Effector memory CD8-positive, alpha-beta T cell (primary cell): ENCODE data around the gene AGR2.

ENCODE experiments used
- ATAC-seq: fragments of 150-1000 bp; cut with Tn5 transposase; replicated peaks from 2 replicates; pipeline ENCODE4 v1.10.0; 2021; ENCODE audit warnings: mild to moderate bottlenecking, moderate library complexity
- DNase-seq, 3 experiments: peaks; one replicate each; pipeline ENCODE4 v3.0.0; 2021
- H3K27ac Mint-ChIP-seq, 2 donors: one replicate each; pipeline ENCODE4 v1.8.0; 2022; ENCODE audit warnings: mild to moderate bottlenecking in 2 of 2, mixed read lengths in 2 of 2, moderate library complexity in 2 of 2
- H3K27me3 Mint-ChIP-seq, 2 donors: one replicate each; pipeline ENCODE4 v1.8.0; 2022; ENCODE audit warnings: mixed read lengths in 2 of 2
- H3K36me3 Mint-ChIP-seq: one replicate; pipeline ENCODE4 v1.8.0; 2022; ENCODE audit warnings: mild to moderate bottlenecking, moderate library complexity, mixed read lengths; ENCODE audit not compliant: insufficient read depth
- H3K4me1 Mint-ChIP-seq, 2 donors: one replicate each; pipeline ENCODE4 v1.8.0; 2022; ENCODE audit warnings: low read depth in 2 of 2, mixed read lengths in 2 of 2
- H3K4me3 Mint-ChIP-seq, 2 donors: one replicate each; pipeline ENCODE4 v1.8.0; 2022; ENCODE audit warnings: mild to moderate bottlenecking in 2 of 2, mixed read lengths in 2 of 2, moderate library complexity in 2 of 2
- H3K9me3 Mint-ChIP-seq, 2 donors: one replicate each; pipeline ENCODE4 v1.8.0; 2022; ENCODE audit warnings: mixed read lengths in 2 of 2

Gene AGR2

GRCh38 chr7:16836481-16836880 is 31.7 kb upstream of the AGR2 start:
- Mint-ChIP-seq H3K9me3 (no peaks in the 10 kb centered on the region), H3K4me1 (no peaks in the 10 kb centered on the region)
- ATAC-seq, result no peak

DNA sequence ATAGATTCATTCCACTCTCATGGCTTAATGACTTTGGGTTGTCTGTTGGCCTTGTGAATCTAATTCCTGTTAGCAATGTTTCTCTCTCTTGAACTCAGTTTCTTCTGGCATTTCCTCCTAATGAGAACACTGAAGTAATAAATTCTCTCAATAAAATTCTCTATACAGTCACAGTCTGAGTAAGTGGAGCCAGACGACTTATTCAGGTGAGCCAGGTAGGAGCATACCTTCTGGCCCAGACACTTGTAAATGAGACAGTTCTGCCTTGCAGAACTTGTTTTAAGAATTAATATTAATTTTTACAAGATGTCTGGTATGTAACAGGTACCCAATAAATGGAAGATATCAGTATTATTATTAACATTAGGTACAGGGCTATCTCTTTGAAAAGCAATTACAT is 28.6 kb upstream of the AGR2 start:
- no peak for ATAC-seq
- no peak for DNase-seq
- peaks cover 6 to 8% of the 10 kb centered on the region in 2 donors for H3K27me3 Mint-ChIP-seq
- H3K27ac Mint-ChIP-seq, result no peak overlapping the region
- no peaks in the 10 kb centered on the region for H3K4me1 Mint-ChIP-seq
- no peaks in the 10 kb centered on the region for H3K36me3 Mint-ChIP-seq
- H3K4me3 Mint-ChIP-seq, result no peak overlapping the region
- H3K9me3 Mint-ChIP-seq, result no peaks in the 10 kb centered on the region

More at GRCh38 chr7:16836481-16836880, 31.7 kb upstream of the AGR2 start:
- DNase-seq, result no peak
- no peaks in the 10 kb centered on the region for H3K36me3 Mint-ChIP-seq
- peaks cover 0 to 8% of the 10 kb centered on the region in 2 donors for H3K27me3 Mint-ChIP-seq
- H3K27ac Mint-ChIP-seq, result no peak overlapping the region
- no peak overlapping the region for H3K4me3 Mint-ChIP-seq

- Mint-ChIP-seq H3K27ac (no peak overlapping the region), H3K9me3 (peaks cover 0 to 3% of the 10 kb centered on the region in 2 donors), H3K4me1 (no peaks in the 10 kb centered on the region), H3K4me3 (no peak overlapping the region), H3K36me3 (no peaks in the 10 kb centered on the region), H3K27me3 (peaks cover 35 to 37% of the 10 kb centered on the region in 2 donors)
- no peak for DNase-seq
- ATAC-seq, result no peak
Observed at GRCh38 chr7:16826060-16826459, 21.3 kb upstream of the AGR2 start.

GRCh38 chr7:16822029-16822428 is 17.2 kb upstream of the AGR2 start:
- peaks cover 0 to 6% of the 10 kb centered on the region in 2 donors for H3K9me3 Mint-ChIP-seq
- no peak overlapping the region for H3K27ac Mint-ChIP-seq
- DNase-seq (no peak), ATAC-seq (no peak)
- no peaks in the 10 kb centered on the region for H3K4me1 Mint-ChIP-seq
- no peak overlapping the region for H3K4me3 Mint-ChIP-seq
- H3K36me3 Mint-ChIP-seq, result no peaks in the 10 kb centered on the region
- H3K27me3 Mint-ChIP-seq, result peaks cover 23 to 29% of the 10 kb centered on the region in 2 donors

DNA sequence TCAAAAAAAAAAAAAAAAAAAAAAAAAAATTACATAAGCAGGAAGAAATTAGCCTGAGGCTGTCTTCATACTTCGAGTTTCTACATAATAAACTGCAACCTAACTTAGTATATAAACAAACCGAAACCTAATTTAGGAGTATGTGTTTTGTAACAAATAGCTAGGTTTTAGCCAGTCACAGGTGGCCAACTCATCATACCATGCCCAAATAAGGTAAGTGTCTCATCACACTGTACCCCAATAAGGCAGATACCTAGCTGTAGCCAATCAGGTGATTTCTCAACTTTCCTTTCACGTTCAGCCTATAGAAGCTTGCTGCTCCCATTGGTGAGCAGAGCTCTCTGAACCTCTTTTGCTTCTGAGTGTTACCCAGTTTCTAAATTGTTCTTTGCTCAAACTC is 13.9 kb upstream of the AGR2 start:
- ATAC-seq, result no peak
- Mint-ChIP-seq H3K27ac (no peak overlapping the region), H3K4me1 (no peaks in the 10 kb centered on the region)

GRCh38 chr7:16817536-16817935 is 12.7 kb upstream of the AGR2 start:
- H3K27ac Mint-ChIP-seq, result no peak overlapping the region
- peaks cover 15 to 31% of the 10 kb centered on the region in 2 donors for H3K27me3 Mint-ChIP-seq
- no peaks in the 10 kb centered on the region for H3K36me3 Mint-ChIP-seq
- H3K4me3 Mint-ChIP-seq, result no peak overlapping the region
- DNase-seq, result no peak
- ATAC-seq, result no peak
- no peaks in the 10 kb centered on the region for H3K4me1 Mint-ChIP-seq
- peaks cover 0 to 6% of the 10 kb centered on the region in 2 donors for H3K9me3 Mint-ChIP-seq

More for the DNA sequence above, 13.9 kb upstream of the AGR2 start:
- Mint-ChIP-seq H3K36me3 (no peaks in the 10 kb centered on the region), H3K4me3 (no peak overlapping the region), H3K9me3 (peaks cover 0 to 6% of the 10 kb centered on the region in 2 donors), H3K27me3 (peaks cover 15 to 29% of the 10 kb centered on the region in 2 donors)
- no peak for DNase-seq

DNA sequence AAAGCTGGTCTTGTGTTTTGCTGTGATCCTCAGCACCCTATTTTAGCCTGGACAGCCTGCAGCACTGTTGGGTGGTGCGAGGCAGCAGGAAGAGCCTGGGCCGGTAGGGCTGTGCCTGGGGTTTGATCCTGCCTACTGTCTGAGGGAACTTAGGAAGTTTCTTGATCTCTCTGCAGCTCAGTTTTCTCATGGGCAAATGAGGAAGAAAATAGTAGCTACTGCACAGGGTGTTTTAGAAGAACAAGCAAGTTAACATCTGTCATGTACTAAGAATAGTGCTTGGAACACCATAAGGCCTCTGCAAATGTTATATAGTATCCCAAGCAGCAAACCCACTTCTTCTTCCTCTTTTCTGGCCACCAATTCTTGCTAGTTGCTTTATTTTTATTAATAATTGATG is 12.0 kb upstream of the AGR2 start:
- H3K27ac Mint-ChIP-seq, result no peak overlapping the region
- no peaks in the 10 kb centered on the region for H3K4me1 Mint-ChIP-seq
- peaks cover 10 to 25% of the 10 kb centered on the region in 2 donors for H3K27me3 Mint-ChIP-seq
- no peaks in the 10 kb centered on the region for H3K36me3 Mint-ChIP-seq
- peaks cover 0 to 6% of the 10 kb centered on the region in 2 donors for H3K9me3 Mint-ChIP-seq
- no peak overlapping the region for H3K4me3 Mint-ChIP-seq
- DNase-seq (no peak), ATAC-seq (no peak)

DNA sequence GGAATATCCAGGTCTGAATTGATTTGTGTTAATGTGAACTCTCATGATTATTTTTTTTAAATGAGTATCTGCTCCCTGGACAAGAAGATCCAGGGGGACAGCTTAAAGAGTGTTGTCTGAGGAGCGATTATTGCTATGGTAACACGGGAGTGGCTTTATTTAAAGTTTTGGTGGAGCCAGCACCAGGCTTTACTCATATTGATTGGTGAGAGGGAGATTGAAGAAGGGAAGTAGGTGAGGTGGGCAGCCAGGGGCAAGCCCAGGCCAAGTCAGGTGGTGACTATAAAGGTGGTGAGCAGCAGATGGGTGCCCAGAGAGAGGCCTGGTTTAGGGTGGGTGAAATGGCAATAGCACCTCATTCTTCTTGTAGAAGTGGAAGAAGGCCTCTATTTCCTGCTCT is 10.2 kb upstream of the AGR2 start:
- no peak for ATAC-seq
- H3K9me3 Mint-ChIP-seq, result peaks cover 0 to 3% of the 10 kb centered on the region in 2 donors
- H3K27me3 Mint-ChIP-seq, result peaks cover 0 to 25% of the 10 kb centered on the region in 2 donors
- no peaks in the 10 kb centered on the region for H3K36me3 Mint-ChIP-seq
- H3K4me3 Mint-ChIP-seq, result no peak overlapping the region
- no peaks in the 10 kb centered on the region for H3K4me1 Mint-ChIP-seq
- no peak for DNase-seq
- H3K27ac Mint-ChIP-seq, result no peak overlapping the region

DNA sequence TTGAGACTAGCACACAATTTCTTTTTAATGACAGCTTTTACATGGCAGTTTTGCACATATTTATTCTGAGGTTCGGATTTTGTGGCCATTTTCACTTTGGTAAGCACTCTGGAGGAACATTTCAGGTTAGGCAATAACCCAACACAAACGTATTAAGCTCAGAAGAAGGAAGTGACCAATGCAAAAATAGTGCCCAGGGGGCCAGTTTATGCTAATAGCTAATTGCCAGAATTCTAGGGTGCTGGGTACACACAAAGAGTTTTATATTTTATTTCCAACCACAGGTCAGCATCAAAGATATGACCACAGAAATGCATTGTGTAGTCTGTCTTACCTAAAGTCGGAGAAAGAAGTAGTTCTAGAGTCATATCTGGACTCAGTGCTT is 8.4 kb upstream of the AGR2 start:
- DNase-seq (no peak), ATAC-seq (no peak)
- Mint-ChIP-seq H3K36me3 (no peaks in the 10 kb centered on the region), H3K4me1 (no peaks in the 10 kb centered on the region), H3K4me3 (no peak overlapping the region), H3K27me3 (peaks cover 0 to 25% of the 10 kb centered on the region in 2 donors), H3K9me3 (peaks cover 0 to 3% of the 10 kb centered on the region in 2 donors), H3K27ac (no peak overlapping the region)

DNA sequence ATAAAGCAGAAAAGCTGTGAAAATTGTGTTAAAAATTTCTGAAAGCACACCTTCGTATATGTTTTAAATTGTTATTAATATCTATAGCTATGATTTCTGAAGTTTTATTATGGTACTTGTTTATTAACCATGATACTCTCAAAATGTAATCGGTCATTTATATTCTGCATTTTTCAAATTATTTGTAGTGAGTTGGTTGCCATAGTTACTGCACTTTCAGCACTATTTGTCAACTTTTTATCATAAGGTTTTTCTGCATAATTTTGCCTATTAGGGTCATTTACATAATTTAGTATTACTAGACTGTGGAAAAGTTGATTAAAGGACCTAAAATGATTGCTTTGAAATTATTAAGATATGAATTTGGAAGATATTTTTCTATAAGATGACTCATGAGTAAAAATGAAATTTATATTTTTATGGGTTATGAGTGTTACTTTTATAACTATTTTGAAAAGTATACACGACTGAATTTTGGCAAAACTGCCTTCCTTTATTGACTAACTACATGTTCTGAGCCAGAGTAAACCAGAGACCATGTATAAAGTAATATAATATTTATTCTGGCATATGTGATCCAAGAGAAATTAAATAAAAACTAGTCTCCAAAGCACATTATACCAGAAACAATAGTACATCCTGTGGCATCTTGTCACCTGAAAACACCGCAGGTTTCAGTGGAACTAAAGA is 7.9 kb upstream of the AGR2 start:
- no peak overlapping the region for H3K4me3 Mint-ChIP-seq
- H3K4me1 Mint-ChIP-seq, result no peaks in the 10 kb centered on the region
- no peak for ATAC-seq
- no peaks in the 10 kb centered on the region for H3K9me3 Mint-ChIP-seq
- H3K27me3 Mint-ChIP-seq, result peaks cover 0 to 30% of the 10 kb centered on the region in 2 donors
- no peak for DNase-seq
- no peak overlapping the region for H3K27ac Mint-ChIP-seq
- H3K36me3 Mint-ChIP-seq, result no peaks in the 10 kb centered on the region

- H3K27me3 Mint-ChIP-seq, result peaks cover 0 to 35% of the 10 kb centered on the region in 2 donors
- H3K4me3 Mint-ChIP-seq, result no peak overlapping the region
- no peak for ATAC-seq
- DNase-seq, result no peak
- H3K9me3 Mint-ChIP-seq, result no peaks in the 10 kb centered on the region
- H3K4me1 Mint-ChIP-seq, result no peaks in the 10 kb centered on the region
- H3K27ac Mint-ChIP-seq, result no peak overlapping the region
- no peaks in the 10 kb centered on the region for H3K36me3 Mint-ChIP-seq
Observed at GRCh38 chr7:16811551-16811950, 6.8 kb upstream of the AGR2 start.

DNA sequence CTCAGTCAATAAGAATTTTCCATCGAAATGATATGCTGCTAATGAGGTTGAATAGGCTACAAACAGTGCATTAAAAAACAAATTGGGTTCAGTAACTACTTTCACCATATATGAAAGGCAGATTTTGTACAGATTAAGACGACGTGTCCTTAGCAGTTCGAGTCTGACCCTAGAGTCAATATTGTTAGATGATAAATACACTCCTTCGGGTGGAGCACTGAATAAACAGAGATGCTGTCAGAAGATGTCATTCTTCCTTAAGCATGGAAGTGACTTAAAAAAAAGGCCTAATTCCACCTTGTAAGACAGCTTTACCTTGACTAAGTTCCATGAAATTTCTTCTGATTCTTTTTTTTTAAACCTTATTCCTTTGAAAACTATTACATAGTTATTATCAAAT is 5.8 kb upstream of the AGR2 start:
- H3K4me1 Mint-ChIP-seq, result no peaks in the 10 kb centered on the region
- DNase-seq (no peak), ATAC-seq (no peak)
- H3K9me3 Mint-ChIP-seq, result no peaks in the 10 kb centered on the region
- H3K36me3 Mint-ChIP-seq, result no peaks in the 10 kb centered on the region
- H3K27me3 Mint-ChIP-seq, result peaks cover 0 to 30% of the 10 kb centered on the region in 2 donors
- no peak overlapping the region for H3K4me3 Mint-ChIP-seq
- no peak overlapping the region for H3K27ac Mint-ChIP-seq

- H3K27me3 Mint-ChIP-seq, result peaks cover under 1 to 26% of the 10 kb centered on the region in 2 donors
- no peak overlapping the region for H3K27ac Mint-ChIP-seq
- H3K4me1 Mint-ChIP-seq, result no peaks in the 10 kb centered on the region
- no peaks in the 10 kb centered on the region for H3K36me3 Mint-ChIP-seq
- H3K4me3 Mint-ChIP-seq, result no peak overlapping the region
- DNase-seq, result no peak
- ATAC-seq, result no peak
- H3K9me3 Mint-ChIP-seq, result no peaks in the 10 kb centered on the region
Observed at GRCh38 chr7:16810112-16810511, 5.3 kb upstream of the AGR2 start.

GRCh38 chr7:16805441-16805840 is 642 bp upstream of the AGR2 start:
- H3K4me1 Mint-ChIP-seq, result no peaks in the 10 kb centered on the region
- no peaks in the 10 kb centered on the region for H3K9me3 Mint-ChIP-seq
- ATAC-seq, result no peak
- no peaks in the 10 kb centered on the region for H3K36me3 Mint-ChIP-seq
- no peak overlapping the region for H3K27ac Mint-ChIP-seq
- no peak overlapping the region for H3K4me3 Mint-ChIP-seq
- peaks cover 10 to 21% of the 10 kb centered on the region in 2 donors for H3K27me3 Mint-ChIP-seq
- DNase-seq, result no peak
